Measurements from ENCODE around the gene HAO2.

HAO2 gene

DNA sequence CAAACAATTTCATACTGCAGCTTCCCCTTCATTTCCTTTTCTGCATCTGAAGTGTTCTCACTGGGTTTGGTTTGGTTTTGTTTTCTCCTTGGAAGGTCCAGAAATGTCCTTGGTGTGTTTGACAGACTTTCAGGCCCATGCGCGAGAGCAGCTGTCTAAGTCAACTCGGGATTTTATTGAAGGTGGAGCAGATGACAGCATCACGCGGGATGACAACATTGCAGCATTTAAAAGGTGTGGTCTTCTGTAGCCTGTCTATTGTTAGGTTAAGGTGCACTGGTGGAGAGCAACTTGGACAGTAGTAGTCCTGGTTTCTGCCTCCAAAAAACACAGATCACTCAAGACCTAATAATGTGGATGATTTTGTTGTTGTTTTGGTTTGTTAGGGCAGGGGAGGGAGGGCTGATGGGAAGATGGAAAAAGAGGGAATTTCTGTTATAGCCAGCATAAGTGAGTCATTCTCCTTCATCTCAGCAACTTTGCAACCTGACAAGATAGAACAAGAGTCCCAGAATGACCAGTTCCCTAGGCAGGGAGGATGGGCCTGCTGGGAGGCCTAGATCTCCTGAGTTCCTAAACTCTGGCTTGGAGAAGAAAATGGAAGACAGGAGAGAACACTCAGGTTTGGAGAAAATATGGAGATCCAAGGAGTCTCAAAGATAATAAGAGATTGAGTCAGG, 12.5 kb downstream of the HAO2 start:
- no peak for DNase-seq

DNA sequence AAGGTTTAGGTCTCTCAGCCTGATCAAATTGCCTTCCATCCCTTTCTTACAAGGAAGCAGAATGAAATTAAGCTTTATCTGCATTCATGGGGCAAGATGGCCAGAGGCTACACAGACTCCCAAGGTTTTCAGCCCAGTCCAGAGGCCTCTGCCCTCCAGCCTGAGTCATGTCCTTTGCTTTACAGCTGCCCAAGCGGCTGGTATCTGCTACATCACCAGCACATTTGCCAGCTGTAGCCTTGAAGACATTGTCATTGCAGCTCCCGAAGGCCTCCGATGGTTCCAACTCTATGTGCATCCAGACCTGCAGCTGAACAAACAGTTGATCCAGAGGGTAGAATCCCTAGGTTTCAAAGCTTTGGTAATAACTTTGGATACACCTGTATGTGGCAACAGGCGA, 16.0 kb downstream of the HAO2 start:
- DNase-seq, result no peak

- DNase-seq, result no peak
These were observed 17.1 kb downstream of the HAO2 start for GRCh38 chr1:119385650-119386049.

DNA sequence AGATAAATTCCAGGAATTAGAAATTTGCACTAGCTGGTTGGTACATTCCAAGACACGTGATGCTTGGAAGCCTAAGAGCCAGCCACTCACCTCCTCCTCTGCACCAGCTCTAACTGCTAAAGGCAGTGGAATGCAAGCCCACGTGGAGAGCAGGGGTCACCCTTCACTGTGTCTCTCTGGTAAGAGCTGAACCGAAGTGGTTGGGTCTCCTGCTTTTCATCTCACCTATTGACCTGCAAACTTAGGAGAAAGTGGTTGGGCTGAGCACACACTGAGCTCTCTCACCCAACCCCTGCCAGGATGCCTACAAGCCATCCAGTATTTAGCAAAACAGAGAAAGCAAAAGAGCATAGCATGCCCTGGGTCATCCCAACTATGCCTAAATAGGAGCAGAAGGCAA, 19.3 kb downstream of the HAO2 start:
- DNase-seq, result no peak

- no peak for DNase-seq
These were observed 19.9 kb downstream of the HAO2 start for GRCh38 chr1:119388450-119388849.

GRCh38 chr1:119390526-119390925, 21.9 kb downstream of the HAO2 start:
- no peak for DNase-seq

GRCh38 chr1:119391749-119392148, 23.2 kb downstream of the HAO2 start:
- DNase-seq, result no peak

DNA sequence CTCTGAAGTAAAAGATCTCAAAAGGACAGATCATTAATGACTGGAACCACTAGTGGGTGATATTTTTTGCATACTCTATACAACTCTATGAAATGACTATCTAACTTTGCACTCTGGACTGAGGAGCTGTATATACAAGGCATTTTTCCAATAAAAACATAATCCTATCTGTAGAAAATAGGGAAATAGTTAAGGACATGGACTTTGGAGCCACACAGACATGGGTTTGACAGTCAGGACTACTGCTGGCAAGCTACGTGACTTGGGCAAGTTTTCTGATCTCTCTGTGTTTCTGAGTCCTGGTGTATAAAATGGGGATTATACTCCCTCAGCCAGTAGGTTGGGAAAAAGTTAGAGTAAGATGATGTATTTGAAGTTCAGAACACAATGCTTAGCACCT, 25.5 kb downstream of the HAO2 start:
- no peak for DNase-seq

DNA sequence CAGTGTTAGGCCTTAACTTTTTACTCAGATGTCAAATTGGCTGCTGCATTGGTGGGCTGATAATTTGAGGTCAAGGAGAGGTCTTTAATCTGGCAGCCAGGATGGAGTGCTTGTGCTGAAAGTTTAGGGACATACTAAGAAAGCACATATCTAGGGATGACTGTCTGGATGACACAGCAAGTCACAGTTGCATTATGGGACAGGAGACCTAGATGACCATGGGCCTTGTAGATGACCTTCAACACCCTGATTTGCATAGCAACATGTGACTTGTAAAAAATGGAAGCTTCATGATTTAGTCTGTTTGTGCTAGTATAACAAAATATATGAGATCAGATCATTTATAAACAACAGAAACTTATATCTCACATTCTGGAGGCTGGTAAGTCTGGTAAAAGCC, 28.4 kb downstream of the HAO2 start:
- no peak for DNase-seq

- no peak for DNase-seq
These were observed 29.4 kb downstream of the HAO2 start for GRCh38 chr1:119397986-119398385.

GRCh38 chr1:119404736-119405135, 36.2 kb downstream of the HAO2 start:
- no peak for DNase-seq

GRCh38 chr1:119409731-119410130, 41.1 kb downstream of the HAO2 start:
- no peak for DNase-seq

DNA sequence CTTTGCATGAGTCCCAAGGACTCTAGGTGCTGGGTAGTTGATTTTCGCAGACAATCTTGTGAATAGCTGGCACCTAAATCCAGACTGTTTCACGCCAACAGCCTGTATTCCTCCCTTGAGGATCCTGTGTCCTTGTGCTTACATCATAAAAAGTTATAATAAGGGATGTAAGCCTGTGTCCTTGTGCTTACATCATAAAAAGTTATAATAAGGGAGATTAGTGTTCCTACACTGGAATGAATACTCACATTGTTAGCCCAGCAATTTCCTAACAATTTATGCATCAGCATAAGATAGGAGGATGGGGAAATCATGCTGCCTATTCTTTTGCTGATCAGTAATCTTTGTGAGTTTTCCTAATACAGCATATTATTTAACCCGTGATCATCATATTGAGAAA, 42.4 kb downstream of the HAO2 start:
- DNase-seq, result no peak

DNA sequence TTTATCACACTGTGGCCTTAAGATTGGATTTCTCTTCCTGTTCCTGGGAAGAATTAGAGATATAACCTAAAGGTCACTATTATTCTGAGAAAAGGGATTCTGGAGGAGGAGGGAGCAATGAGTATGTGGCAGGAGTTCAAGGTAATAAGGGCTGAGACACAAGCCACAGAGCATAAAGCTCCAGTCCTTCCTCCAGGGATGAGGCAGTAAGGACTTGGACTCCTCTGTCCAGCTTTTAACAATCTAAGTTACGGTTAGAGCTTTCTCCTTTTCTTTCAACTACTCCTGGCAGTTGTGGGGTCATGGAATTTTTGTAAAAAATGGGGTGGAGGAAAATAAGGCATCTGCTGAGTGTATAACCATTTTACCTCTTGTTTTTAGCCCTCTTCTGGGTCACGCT, 46.4 kb downstream of the HAO2 start, which contains the start of gene HSD3B2:
TSS of gene HSD3B2 (plus strand) at position 201 of the 400 bp plus-strand sequence. CDS start 270 bp downstream, outside the sequence.
- no peak for DNase-seq

DNA sequence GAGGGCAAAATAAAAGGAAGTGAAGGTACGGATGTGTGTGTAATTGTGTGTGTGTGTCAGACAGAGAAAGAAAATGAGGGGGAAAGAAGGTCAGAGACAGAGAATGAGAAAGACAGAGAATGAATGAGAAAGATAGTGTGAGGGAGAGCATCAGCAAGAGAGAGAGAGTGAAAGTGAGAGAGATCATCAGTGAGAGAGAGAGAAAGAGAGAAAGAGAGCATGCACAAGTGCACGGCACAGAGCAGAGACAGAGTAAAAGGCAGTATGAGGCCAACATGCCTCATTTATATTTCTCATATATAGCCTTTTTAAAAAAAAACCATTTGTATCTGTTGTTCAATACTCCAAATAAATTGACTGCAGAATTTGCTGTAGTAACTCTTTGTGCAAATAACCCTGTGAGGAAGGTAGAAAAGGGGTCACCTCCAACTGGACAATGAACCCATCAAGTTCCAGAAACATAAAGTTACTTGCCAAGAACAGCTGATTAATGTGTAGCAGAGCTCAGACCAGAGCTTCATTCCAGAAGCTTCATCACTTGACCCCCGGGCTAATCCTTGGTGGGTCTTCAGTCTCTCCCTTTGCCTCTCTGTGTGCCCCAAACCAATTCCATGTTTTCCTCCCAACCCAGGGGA, 47.5 kb downstream of the HAO2 start:
- DNase-seq, result no peak

DNA sequence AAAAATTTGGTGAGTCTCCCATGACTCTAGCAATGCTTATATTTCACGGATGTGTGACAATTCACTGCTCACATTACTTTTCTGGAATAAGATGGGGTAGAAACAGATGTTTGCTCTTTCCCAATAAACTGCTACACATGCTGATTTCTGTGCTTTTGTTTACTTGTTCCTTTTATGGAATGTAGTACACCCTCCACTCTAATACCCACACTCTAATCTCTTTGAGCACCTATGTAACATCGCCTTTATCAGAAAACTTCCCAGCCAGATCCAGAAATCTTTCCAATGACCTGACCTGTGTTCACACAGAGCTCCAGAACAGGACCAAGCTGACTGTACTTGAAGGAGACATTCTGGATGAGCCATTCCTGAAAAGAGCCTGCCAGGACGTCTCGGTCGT, 50.5 kb downstream of the HAO2 start:
- DNase-seq, result no peak

- no peak for DNase-seq
These were observed 52.1 kb downstream of the HAO2 start for GRCh38 chr1:119420638-119421037.

GRCh38 chr1:119422631-119423030, 54.0 kb downstream of the HAO2 start:
- no peak for DNase-seq

GRCh38 chr1:119428991-119429390, 60.4 kb downstream of the HAO2 start:
- DNase-seq, result no peak

DNA sequence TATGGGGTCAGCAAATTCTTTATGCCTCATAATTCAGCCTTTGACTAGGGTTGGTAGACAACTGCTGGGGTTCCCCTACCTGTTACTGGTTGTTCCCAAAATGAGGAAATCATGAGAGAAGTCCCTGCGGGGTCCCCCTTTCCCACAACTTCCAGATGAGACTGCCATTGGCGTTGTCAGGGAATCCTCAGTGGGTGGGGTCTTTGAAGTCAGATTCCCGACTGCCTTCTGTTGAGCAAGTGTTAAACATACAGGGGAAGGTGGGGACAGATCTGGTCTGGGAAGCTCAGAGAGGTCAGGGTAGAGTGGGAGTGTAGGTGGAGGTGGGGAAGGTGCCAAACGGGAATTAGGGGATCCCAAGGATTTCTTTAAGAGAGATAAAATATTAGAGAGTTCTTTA, 61.1 kb downstream of the HAO2 start:
- no peak for DNase-seq

DNA sequence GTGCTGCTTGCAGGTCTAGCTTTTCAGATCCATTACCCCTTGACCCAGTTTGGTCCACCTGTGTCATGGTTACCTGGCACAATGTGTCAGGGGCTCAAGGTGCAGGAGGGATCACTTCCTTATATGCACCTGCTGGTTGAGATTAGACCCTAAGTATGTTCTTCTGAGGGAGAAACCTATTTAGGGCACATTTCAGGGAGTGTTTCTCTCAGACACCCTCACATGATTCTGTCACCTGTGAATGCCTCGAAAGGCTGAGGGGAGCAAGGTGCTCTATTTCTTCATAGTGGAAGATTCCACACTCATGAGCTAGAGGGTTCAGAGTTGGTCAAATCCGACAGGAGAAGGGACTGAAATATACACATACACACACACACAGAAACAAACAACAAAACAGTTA, 61.9 kb downstream of the HAO2 start:
- DNase-seq, result no peak

- no peak for DNase-seq
These were observed 63.3 kb downstream of the HAO2 start for GRCh38 chr1:119431836-119432235.

DNA sequence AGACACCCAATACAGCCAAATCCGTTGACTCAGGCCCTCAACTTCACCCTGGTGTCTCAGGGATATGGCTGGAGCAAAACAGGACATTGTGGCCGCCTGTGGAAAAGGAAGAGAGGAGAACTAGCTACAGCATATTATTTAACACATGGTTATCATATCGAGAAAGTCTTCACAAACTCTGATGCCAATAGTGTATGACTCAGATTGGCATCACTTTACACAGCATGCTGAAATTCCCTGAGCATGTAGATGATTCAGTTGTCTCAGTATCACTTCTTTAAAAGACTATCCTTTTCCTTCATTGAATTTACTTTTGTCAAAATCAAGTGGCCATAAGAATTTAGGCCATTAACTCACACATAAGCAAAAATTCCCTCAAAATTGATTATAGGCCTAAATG, 66.5 kb downstream of the HAO2 start:
- DNase-seq, result peak; percentile 9

GRCh38 chr1:119438761-119439160, 70.2 kb downstream of the HAO2 start:
- no peak for DNase-seq

DNA sequence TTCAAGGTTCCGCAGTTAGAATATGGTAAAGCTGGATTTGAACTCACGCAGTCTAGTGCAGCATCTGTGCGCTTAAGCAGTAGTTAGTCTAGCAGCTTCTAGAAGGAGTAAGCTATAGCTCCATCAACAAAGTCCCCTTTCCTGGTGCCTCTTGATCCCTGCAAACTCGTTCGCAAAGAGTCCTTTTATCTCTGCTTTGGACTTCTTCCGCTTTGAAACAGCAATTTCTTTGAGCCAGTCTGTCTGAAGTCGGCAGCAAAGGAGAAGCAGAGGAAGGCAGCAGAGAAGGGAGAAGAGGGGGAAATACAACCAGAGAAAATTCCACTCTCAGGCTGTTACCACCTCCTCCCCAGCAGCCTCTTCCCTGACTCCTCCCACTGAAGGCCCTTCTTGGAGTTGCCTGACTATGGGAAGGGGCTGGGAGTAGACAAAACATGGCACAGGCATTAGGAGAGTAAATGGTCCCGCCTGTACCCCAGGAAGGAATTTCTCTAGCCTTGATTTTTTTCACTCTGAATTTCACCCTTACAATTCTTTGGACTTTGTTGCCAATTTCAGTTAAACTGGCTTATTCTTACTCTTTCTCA, 72.2 kb downstream of the HAO2 start:
- DNase-seq, result no peak

Measured in suppressor macrophage treated with lipopolysaccharide for 4 hours (primary cell).